Measurements from ENCODE around the gene TCP1.
"Not testable (repeated sequence)": the region's sequence is repeated elsewhere in the genome, so short reads cannot be mapped to it uniquely, and the experiment has no call there.

TCP1 gene

DNA sequence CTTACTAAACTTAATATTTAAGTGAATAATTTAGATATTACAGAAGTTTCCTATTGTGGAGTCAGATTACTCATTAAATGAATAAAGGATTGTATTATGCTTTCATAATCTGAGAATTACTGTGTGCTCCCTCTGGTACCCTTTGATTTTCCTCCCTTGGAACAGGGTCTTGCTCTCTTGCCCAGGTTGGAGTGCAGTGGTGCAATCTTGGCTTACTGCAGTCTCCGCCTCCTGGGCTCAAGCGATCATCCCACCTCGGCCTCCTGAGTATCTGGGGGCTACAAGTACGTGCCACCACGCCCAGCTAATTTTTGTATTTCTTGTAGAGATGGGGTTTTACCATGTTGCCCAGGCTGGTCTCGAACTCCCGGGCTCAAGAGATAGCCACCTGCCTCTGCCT is 52.5 kb downstream of the TCP1 start:
- no peak for TF ChIP-seq TARDBP (IDR thresholded peaks at IDR 0.05)
- no peak for TF ChIP-seq SUZ12 (IDR thresholded peaks at IDR 0.05)
- TF ChIP-seq, protein P1, sequence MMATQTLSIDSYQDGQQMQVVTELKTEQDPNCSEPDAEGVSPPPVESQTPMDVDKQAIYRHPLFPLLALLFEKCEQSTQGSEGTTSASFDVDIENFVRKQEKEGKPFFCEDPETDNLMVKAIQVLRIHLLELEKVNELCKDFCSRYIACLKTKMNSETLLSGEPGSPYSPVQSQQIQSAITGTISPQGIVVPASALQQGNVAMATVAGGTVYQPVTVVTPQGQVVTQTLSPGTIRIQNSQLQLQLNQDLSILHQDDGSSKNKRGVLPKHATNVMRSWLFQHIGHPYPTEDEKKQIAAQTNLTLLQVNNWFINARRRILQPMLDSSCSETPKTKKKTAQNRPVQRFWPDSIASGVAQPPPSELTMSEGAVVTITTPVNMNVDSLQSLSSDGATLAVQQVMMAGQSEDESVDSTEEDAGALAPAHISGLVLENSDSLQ (IDR thresholded peaks at IDR 0.05), result no peak
- TF ChIP-seq FOXA1 (IDR thresholded peaks at IDR 0.05), result no peak
- TF ChIP-seq FOXM1 (IDR thresholded peaks at IDR 0.05; ENCODE audit: borderline replicate concordance), result no peak

DNA sequence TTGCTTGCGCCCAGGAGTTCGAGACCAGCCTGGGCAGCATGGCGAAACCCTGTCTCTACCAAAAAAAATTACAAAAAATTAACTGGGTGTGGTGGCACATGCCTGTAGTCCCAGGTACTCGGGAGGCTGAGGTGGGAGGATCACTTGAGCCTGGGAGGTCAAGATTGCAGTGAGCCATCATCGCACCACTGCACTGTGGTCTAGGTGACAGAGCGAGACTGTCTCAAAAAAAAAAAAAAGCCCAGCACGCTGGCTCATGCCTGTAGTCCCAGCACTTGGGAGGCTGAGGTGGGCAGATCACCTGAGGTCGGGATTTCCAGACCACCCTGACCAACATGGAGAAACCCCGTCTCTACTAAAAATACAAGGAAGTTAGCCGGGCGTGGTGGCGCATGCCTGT is 56.0 kb downstream of the TCP1 start:
- ChIA-PET POLR2A (interaction anchor here (2.8 kb wide), 1 partner anchor 27 kb away, joined by 8 read pairs; the partner anchor contains the start of gene ACAT2), CTCF (interaction anchor here (1.0 kb wide), 1 partner anchor 193 kb away, joined by 3 read pairs; no protein-coding TSS in a partner anchor)
- not testable (repeated sequence) for DNase-seq (ENCODE audit: extremely low spot score)

More for the DNA sequence above, 52.5 kb downstream of the TCP1 start:
- no peak for DNase-seq (ENCODE audit: extremely low spot score)
- ChIA-PET POLR2A (interaction anchor here (0.6 to 2.4 kb wide), 3 partner anchors 10 to 79 kb away, joined by 3 to 24 read pairs (median 3); partner anchors contain the start of gene WTAP), CTCF (interaction anchor here (1.2 kb wide), 1 partner anchor 8 kb away, joined by 3 read pairs; no protein-coding TSS in a partner anchor)

DNA sequence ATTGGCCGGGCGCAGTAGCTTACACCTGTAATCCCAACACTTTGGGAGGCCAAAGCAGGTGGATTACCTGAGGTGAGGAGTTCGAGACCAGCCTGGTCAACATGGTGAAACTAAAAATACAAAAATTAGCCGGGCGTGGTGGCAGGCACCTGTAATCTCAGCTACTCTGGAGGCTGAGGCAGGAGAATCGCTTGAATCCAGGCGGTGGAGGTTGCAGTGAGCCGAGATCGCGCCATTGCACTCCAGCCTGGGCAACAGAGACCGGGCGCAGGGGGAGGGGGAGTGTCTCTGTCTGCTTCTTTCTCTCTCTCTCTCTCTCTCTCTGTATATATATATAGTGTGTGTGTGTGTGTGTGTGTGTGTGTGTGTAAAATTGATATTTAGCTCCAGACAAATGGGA is 56.9 kb downstream of the TCP1 start:
- POLR2A ChIA-PET, result interaction anchor here (0.5 to 2.8 kb wide), 4 partner anchors 28 to 74 kb away, joined by 3 to 9 read pairs (median 6); partner anchors contain the start of genes ACAT2, MRPL18 and TCP1
- DNase-seq (ENCODE audit: extremely low spot score), result not testable (repeated sequence)
- CTCF ChIA-PET, result interaction anchor here (0.7 to 1.0 kb wide), 2 partner anchors 41 to 192 kb away, joined by 3 read pairs; no protein-coding TSS in a partner anchor

DNA sequence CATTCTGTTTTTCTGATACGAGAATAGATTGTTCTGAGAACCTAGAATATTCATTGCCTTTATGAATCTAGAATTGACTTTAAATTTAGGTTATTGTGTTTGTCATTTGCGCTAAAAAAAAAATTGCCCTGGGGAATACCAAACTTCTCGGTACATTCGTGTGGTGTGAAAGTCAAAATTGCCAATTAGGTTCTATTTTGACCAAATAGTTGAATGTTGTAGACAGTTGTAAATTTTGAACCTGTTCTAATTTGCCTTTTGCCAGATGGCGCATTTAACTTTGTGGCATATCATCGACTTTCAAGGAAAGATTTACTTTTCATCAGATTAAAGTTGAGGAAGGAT is 59.1 kb downstream of the TCP1 start:
- no peak for DNase-seq (ENCODE audit: extremely low spot score)
- POLR2A ChIA-PET, result interaction anchor here (4.8 to 6.7 kb wide), 2 partner anchors 29 to 59 kb away, joined by 54 to 97 read pairs; partner anchors contain the start of genes ACAT2, MRPL18 and TCP1
- CTCF ChIA-PET, result interaction anchor here (1.6 kb wide), 1 partner anchor 28 kb away, joined by 4 read pairs; no protein-coding TSS in a partner anchor
- no peak for TF ChIP-seq HDGF (IDR thresholded peaks at IDR 0.05; ENCODE audit: borderline replicate concordance)
- TF ChIP-seq NFRKB (IDR thresholded peaks at IDR 0.05), result no peak
- no peak for TF ChIP-seq SP1 (IDR thresholded peaks at IDR 0.05)
- no peak for TF ChIP-seq ARNT (IDR thresholded peaks at IDR 0.05)
- TF ChIP-seq ZNF384 (IDR thresholded peaks at IDR 0.05), result no peak
- no peak for TF ChIP-seq FOXA1 (IDR thresholded peaks at IDR 0.05)

DNA sequence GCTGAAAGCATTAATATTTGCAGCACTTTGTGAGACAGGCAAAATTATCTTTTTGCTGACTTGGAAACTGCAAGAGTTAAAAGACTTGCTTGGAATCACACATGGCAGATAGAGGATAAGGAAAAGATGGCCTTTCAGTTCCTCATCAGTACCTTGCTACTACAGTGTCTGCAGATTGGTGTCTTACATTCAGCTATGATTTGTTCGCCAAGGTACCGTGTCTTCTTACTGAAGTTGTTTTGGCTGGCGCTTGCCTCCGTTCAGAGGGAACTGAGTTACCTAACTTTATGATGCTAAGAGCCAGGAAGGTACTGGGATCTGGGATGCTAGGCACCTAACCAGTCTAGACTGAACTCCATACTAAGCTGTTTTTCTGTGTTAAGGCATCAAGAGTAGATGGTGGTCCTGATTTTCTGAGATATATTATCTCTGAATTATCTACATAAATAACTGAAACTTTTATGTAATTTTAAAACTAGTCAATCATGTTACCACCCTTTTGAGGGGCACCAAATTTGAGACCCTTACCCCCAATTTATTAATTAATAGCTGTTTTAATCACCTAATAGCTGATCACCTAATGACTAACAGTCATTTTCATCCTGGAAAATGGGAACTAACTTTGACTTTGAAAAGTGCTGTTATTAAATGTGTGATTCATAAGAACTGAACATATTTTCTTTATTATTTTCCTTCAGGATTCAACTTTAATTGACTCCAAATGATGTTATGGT is 59.6 kb downstream of the TCP1 start:
- TF ChIP-seq FOXA1 (IDR thresholded peaks at IDR 0.05) (no peak), TARDBP (IDR thresholded peaks at IDR 0.05) (no peak), SUZ12 (IDR thresholded peaks at IDR 0.05) (no peak), ELF4 (IDR thresholded peaks at IDR 0.05) (no peak), NFRKB (IDR thresholded peaks at IDR 0.05) (no peak), FOXM1 (IDR thresholded peaks at IDR 0.05; ENCODE audit: borderline replicate concordance) (no peak), BHLHE40 (IDR thresholded peaks at IDR 0.05; ENCODE audit: borderline replicate concordance) (no peak), CTBP1 (IDR thresholded peaks at IDR 0.05; ENCODE audit: borderline replicate concordance) (no peak)
- TF ChIP-seq, protein P1 (IDR thresholded peaks at IDR 0.05), result no peak
- CTCF ChIA-PET, result interaction anchor here (1.6 kb wide), 1 partner anchor 29 kb away, joined by 4 read pairs; no protein-coding TSS in a partner anchor
- POLR2A ChIA-PET, result interaction anchor here (4.8 to 6.7 kb wide), 2 partner anchors 30 to 60 kb away, joined by 54 to 97 read pairs; partner anchors contain the start of genes ACAT2, MRPL18 and TCP1
- no peak for DNase-seq (ENCODE audit: extremely low spot score)

DNA sequence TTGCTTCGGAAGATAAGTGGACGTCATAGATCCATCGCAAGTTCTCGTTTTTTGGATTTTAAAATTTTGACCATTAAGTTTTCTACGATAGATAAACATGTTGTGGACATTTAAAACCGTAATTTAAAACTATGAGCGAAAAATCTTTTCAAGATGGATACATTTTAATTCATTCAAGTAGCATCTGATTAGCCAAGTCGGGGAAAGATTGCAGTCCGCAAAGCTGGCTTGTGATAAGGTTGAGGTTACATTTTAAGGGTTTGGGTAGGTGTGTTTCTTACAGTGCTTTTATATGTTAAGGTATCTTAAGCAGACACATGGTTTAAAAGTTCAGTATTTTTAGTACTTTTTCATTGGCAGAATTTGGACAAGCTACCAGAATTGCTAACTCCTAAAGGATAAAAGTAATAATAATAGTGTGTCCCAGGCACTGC is 60.9 kb downstream of the TCP1 start:
- DNase-seq (ENCODE audit: extremely low spot score), result no peak
- TF ChIP-seq, protein P1 (IDR thresholded peaks at IDR 0.05), result no peak
- TF ChIP-seq TARDBP (IDR thresholded peaks at IDR 0.05) (no peak), CTBP1 (IDR thresholded peaks at IDR 0.05; ENCODE audit: borderline replicate concordance) (no peak), FOXA1 (IDR thresholded peaks at IDR 0.05) (no peak), BHLHE40 (IDR thresholded peaks at IDR 0.05; ENCODE audit: borderline replicate concordance) (no peak), ELF4 (IDR thresholded peaks at IDR 0.05) (no peak), LEF1 (IDR thresholded peaks at IDR 0.05; ENCODE audit: borderline replicate concordance) (no peak), ARNT (IDR thresholded peaks at IDR 0.05) (no peak), NFRKB (IDR thresholded peaks at IDR 0.05) (no peak), SP1 (IDR thresholded peaks at IDR 0.05) (no peak), FOXM1 (IDR thresholded peaks at IDR 0.05; ENCODE audit: borderline replicate concordance) (no peak)
- ChIA-PET POLR2A (interaction anchor here (0.7 to 6.7 kb wide), 6 partner anchors 11 to 61 kb away, joined by 3 to 97 read pairs (median 10); partner anchors contain the start of genes ACAT2, MRPL18, SOD2 and TCP1), CTCF (interaction anchor here (0.7 kb wide), 1 partner anchor 9 kb away, joined by 3 read pairs; no protein-coding TSS in a partner anchor)

Measured in HEK293T (cell line).